HG02885 (cell line): ENCODE measurements around the gene VGF.

Experiments
- ATAC-seq: cut with Tn5 transposase; IDR thresholded peaks from one replicate; pipeline ENCODE4 v1.9.1; 2021; ENCODE audit warnings: mild to moderate bottlenecking; ENCODE audit not compliant: unreplicated experiment, poor library complexity

The VGF gene

GRCh38 chr7:101166909-101167644, 1.7 kb upstream of the VGF start:
- ATAC-seq, result no peak

- no peak for ATAC-seq
Measured at GRCh38 chr7:101166648-101166908, 1.2 kb upstream of the VGF start.

- ATAC-seq, result no peak
Measured at GRCh38 chr7:101165958-101166647, 734 bp upstream of the VGF start.

- no peak for ATAC-seq
Measured at GRCh38 chr7:101164071-101164840, 1.1 kb downstream of the VGF start.

- ATAC-seq, result no peak
Measured at GRCh38 chr7:101163279-101164070, 1.9 kb downstream of the VGF start.

GRCh38 chr7:101162551-101163278, 2.7 kb downstream of the VGF start:
- ATAC-seq, result no peak

- no peak for ATAC-seq
Measured at GRCh38 chr7:101161692-101162471, 3.5 kb downstream of the VGF start.

- no peak for ATAC-seq
Measured at GRCh38 chr7:101160910-101161309, 4.5 kb downstream of the VGF start.

- no peak for ATAC-seq
Measured at GRCh38 chr7:101159696-101160674, 5.4 kb downstream of the VGF start.

- ATAC-seq, result no peak
Measured at GRCh38 chr7:101156866-101157589, 8.3 kb downstream of the VGF start.

- no peak for ATAC-seq
Measured at GRCh38 chr7:101156277-101156676, 9.1 kb downstream of the VGF start.

GRCh38 chr7:101155303-101155702, 10.1 kb downstream of the VGF start:
- no peak for ATAC-seq

GRCh38 chr7:101154693-101155102, 10.7 kb downstream of the VGF start:
- peak; percentile 12 for ATAC-seq

GRCh38 chr7:101153969-101154692, 11.2 kb downstream of the VGF start, which contains the start of gene AP1S1:
TSS of gene AP1S1 (plus strand) at chr7:101154476. CDS start at chr7:101154515, 39 bp downstream.
- peak; percentile 83 for ATAC-seq

- no peak for ATAC-seq
Measured at GRCh38 chr7:101151908-101152651, 13.3 kb downstream of the VGF start.
